Spinal cord (tissue), 10 donors: ENCODE data around the gene RFX7. TPM values are rescaled to one million over a fixed set of nuclear protein-coding genes. Genes with fewer than 3 reads are reported as not detected.
A peak's percentile ranks its signal among the peaks of the same experiment; 100 is the strongest.
"Not testable (repeated sequence)": the region's sequence is repeated elsewhere in the genome, so short reads cannot be mapped to it uniquely, and the experiment has no call there.

Experiments used
- DNase-seq, 6 donors: peaks; one replicate each; pipeline versions ENCODE4 v3.0.0 to v3.0.0-alpha.2; 2013 to 2015; ENCODE audit warnings: low spot score in 6 of 6, low read depth in 4 of 6
- H3K27ac ChIP-seq: one replicate; pipeline ENCODE4 v1.5.1; 2013; ENCODE audit warnings: low read depth, low read length, control low read depth
- H3K27me3 ChIP-seq: one replicate; pipeline ENCODE4 v1.6.1; 2013; ENCODE audit warnings: low read length; ENCODE audit not compliant: control insufficient read depth, insufficient read depth
- H3K36me3 ChIP-seq: one replicate; pipeline ENCODE4 v1.6.1; 2013; ENCODE audit warnings: low read length; ENCODE audit not compliant: control insufficient read depth, insufficient read depth
- H3K4me1 ChIP-seq: one replicate; pipeline ENCODE4 v1.6.1; 2013; ENCODE audit warnings: low read length; ENCODE audit not compliant: control insufficient read depth, insufficient read depth
- H3K4me3 ChIP-seq: one replicate; pipeline ENCODE4 v1.5.1; 2013; ENCODE audit warnings: low read depth, low read length, control low read depth
- H3K9me3 ChIP-seq: one replicate; pipeline ENCODE4 v1.6.1; 2013; ENCODE audit warnings: low read length; ENCODE audit not compliant: control insufficient read depth, insufficient read depth
- WGBS: methylation state at CpG from one replicate; pipeline ENCODE4 v1.1.5; 2013; ENCODE audit warnings: missing lambda C conversion rate; ENCODE audit not compliant: insufficient coverage; 5-methylcytosine and 5-hydroxymethylcytosine counted together
- long read RNA-seq, 4 donors: transcript quantifications; one replicate each; lab custom pipeline, GENCODE V29; 2026
- polyA plus RNA-seq, 2 donors: library from polyadenylated mRNA; unstranded; fragments of 120-200 nt; gene quantifications; one replicate each; pipeline ENCODE4 v1.2.1, GENCODE V29; 2013; ENCODE audit not compliant: insufficient read length in 2 of 2
- total RNA-seq, 2 donors: library from RNA; depleted of rRNA in 1 of 2; stranded (reverse); fragments of 120-200 nt in 1 of 2; fragments of >200 nt in 1 of 2; gene quantifications; one replicate each; pipeline versions ENCODE4 v1.2.3 to v1.2.4, GENCODE V29; 2013 to 2014
- donor health status: healthy.

RFX7 gene
- total RNA-seq (10 to 100 TPM; 15.0 to 23.6 TPM), polyA plus RNA-seq (10 to 100 TPM; 16.4 to 27.5 TPM)
- long read RNA-seq, donor 1, full-length matches to known transcripts: 1 of 1 reads
- long read RNA-seq, donor 1, partial matches to known transcripts: 0 of 1 reads
- long read RNA-seq, donor 1, other reads (novel, unspliced or antisense): 0 of 1 reads
- long read RNA-seq, donor 2: 0 reads
- long read RNA-seq, donor 3: 0 reads
- long read RNA-seq, donor 4: 0 reads

- H3K4me1 ChIP-seq: peaks cover 9% of the 10 kb centered on the region
- H3K4me3 ChIP-seq: peak within 1 kb of the TSS; percentile 78
- H3K36me3 ChIP-seq: no peaks in the 10 kb centered on the region
- H3K27ac ChIP-seq: peak within 1 kb of the TSS; percentile 94
- WGBS: 0% methylated on average over 71 of the region's 85 CpGs
- H3K27me3 ChIP-seq: no peaks in the 10 kb centered on the region
- peak; percentile 56 to 94 (median 66) for DNase-seq
- H3K9me3 ChIP-seq: no peaks in the 10 kb centered on the region
These were observed at the start of gene RFX7 for GRCh38 chr15:56243163-56244037. TSS of gene RFX7 (minus strand) at chr15:56243879. CDS start at chr15:56243285, 594 bp downstream.

GRCh38 chr15:56292546-56293316, 49.1 kb upstream of the RFX7 start:
- Histone ChIP-seq H3K9me3 (peaks cover 2% of the 10 kb centered on the region), H3K36me3 (no peaks in the 10 kb centered on the region), H3K4me3 (no peak overlapping the region), H3K27ac (no peak overlapping the region), H3K27me3 (no peaks in the 10 kb centered on the region), H3K4me1 (no peaks in the 10 kb centered on the region)
- DNase-seq: no peak
- 86% methylated on average over 1 of the region's 5 CpGs for WGBS

GRCh38 chr15:56291741-56292140, 48.1 kb upstream of the RFX7 start:
- DNase-seq: no peak
- Histone ChIP-seq H3K27ac (no peak overlapping the region), H3K9me3 (peaks cover 2% of the 10 kb centered on the region), H3K4me3 (no peak overlapping the region), H3K4me1 (no peaks in the 10 kb centered on the region), H3K36me3 (no peaks in the 10 kb centered on the region), H3K27me3 (no peaks in the 10 kb centered on the region)
- WGBS: no CpG with 5 or more reads among the region's 2 CpGs

- DNase-seq: no peak
- H3K9me3 ChIP-seq: peaks cover 2% of the 10 kb centered on the region
- H3K4me3 ChIP-seq: no peak overlapping the region
- H3K27ac ChIP-seq: no peak overlapping the region
- no peaks in the 10 kb centered on the region for H3K36me3 ChIP-seq
- WGBS: 78% methylated on average over 1 of the region's 3 CpGs
- H3K27me3 ChIP-seq: no peaks in the 10 kb centered on the region
- H3K4me1 ChIP-seq: no peaks in the 10 kb centered on the region
These were observed 42.5 kb upstream of the RFX7 start for GRCh38 chr15:56286213-56286612.

- 20% methylated on average over 1 of the region's 6 CpGs for WGBS
- H3K4me3 ChIP-seq: no peak overlapping the region
- H3K4me1 ChIP-seq: no peaks in the 10 kb centered on the region
- H3K27me3 ChIP-seq: no peaks in the 10 kb centered on the region
- DNase-seq: no peak
- H3K27ac ChIP-seq: no peak overlapping the region
- H3K9me3 ChIP-seq: no peaks in the 10 kb centered on the region
- H3K36me3 ChIP-seq: no peaks in the 10 kb centered on the region
These were observed 37.5 kb upstream of the RFX7 start for GRCh38 chr15:56281145-56281544.

- no CpG with 5 or more reads among the region's 3 CpGs for WGBS
- Histone ChIP-seq H3K4me1 (no peaks in the 10 kb centered on the region), H3K27me3 (no peaks in the 10 kb centered on the region), H3K27ac (no peak overlapping the region), H3K4me3 (no peak overlapping the region), H3K36me3 (no peaks in the 10 kb centered on the region), H3K9me3 (no peaks in the 10 kb centered on the region)
- DNase-seq: no peak
These were observed 30.0 kb upstream of the RFX7 start for GRCh38 chr15:56273724-56274123.

- Histone ChIP-seq H3K27ac (no peak overlapping the region), H3K4me1 (no peaks in the 10 kb centered on the region), H3K36me3 (no peaks in the 10 kb centered on the region), H3K27me3 (no peaks in the 10 kb centered on the region), H3K4me3 (no peak overlapping the region), H3K9me3 (no peaks in the 10 kb centered on the region)
- WGBS: no CpG with 5 or more reads among the region's 1 CpG
- DNase-seq: peak in 1 of 6 donors; percentile 32
These were observed 28.8 kb upstream of the RFX7 start for GRCh38 chr15:56272454-56272853.

GRCh38 chr15:56266465-56266864, 22.8 kb upstream of the RFX7 start:
- not testable (repeated sequence) for H3K9me3 ChIP-seq, H3K27ac ChIP-seq, H3K4me1 ChIP-seq, H3K4me3 ChIP-seq, H3K27me3 ChIP-seq, DNase-seq, H3K36me3 ChIP-seq
- no CpG with 5 or more reads among the region's 5 CpGs for WGBS

GRCh38 chr15:56261854-56262509, 18.3 kb upstream of the RFX7 start:
- Histone ChIP-seq H3K9me3 (peaks cover 1% of the 10 kb centered on the region), H3K4me3 (no peak overlapping the region), H3K4me1 (no peaks in the 10 kb centered on the region), H3K36me3 (no peaks in the 10 kb centered on the region), H3K27me3 (no peaks in the 10 kb centered on the region), H3K27ac (no peak overlapping the region)
- WGBS: 34% methylated on average over 2 of the region's 4 CpGs
- peak in 2 of 6 donors; percentile 26 for DNase-seq
